WERI-Rb-1 (cell line): ENCODE results near the gene TGM1.
"Not testable (repeated sequence)": the region's sequence is repeated elsewhere in the genome, so short reads cannot be mapped to it uniquely, and the experiment has no call there.

ENCODE experiments used
- DNase-seq: peaks from one replicate; pipeline ENCODE4 v3.0.0-alpha.2; 2020
- H3K27ac ChIP-seq: fragments of 250-450 bp; sonication (Bioruptor Pico); 2 replicates; pipeline ENCODE4 v1.5.1; 2020; ENCODE audit warnings: mild to moderate bottlenecking, moderate library complexity
- H3K27me3 ChIP-seq: fragments of 250-450 bp; sonication (Bioruptor Pico); 2 replicates; pipeline ENCODE4 v1.5.1; 2021; ENCODE audit warnings: mild to moderate bottlenecking, low read depth, moderate library complexity; ENCODE audit not compliant: insufficient read depth, severe bottlenecking
- H3K36me3 ChIP-seq: fragments of 250-450 bp; sonication (Bioruptor Pico); 2 replicates; pipeline ENCODE4 v1.5.1; 2020; ENCODE audit warnings: mild to moderate bottlenecking, moderate library complexity
- H3K4me3 ChIP-seq: 2 replicates; pipeline ENCODE4 v1.5.1; 2011; ENCODE audit warnings: low read depth, mild to moderate bottlenecking, control low read depth, low read length
- H3K9me3 ChIP-seq: fragments of 250-450 bp; sonication (Bioruptor Pico); 2 replicates; pipeline ENCODE4 v1.5.1; 2021; ENCODE audit warnings: mild to moderate bottlenecking, moderate library complexity; ENCODE audit not compliant: severe bottlenecking
- TF ChIP-seq, protein P1 (sequence below): IDR thresholded peaks from 2 replicates; pipeline ENCODE4 v1.5.1; 2011; ENCODE audit warnings: low read depth, mild to moderate bottlenecking, control low read depth, inconsistent platforms, low read length

TGM1 gene

DNA sequence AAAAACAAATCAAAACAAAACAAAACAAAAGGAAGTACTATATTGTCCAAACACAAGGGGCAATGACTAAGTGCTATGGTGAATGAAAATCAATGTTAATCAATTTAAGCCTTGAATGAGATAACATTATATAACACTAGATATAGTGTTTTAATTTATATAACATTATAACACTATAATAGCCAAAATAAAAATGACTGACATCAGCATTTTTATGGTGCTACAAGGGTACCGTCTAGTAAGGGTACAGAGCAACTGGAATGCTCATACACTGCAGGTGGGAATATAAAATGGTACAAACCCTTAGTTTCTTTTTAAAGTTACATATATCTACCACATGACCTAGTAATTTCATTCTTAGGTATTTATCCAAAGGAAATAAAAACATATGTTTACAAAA, 36.5 kb downstream of the TGM1 start:
- H3K36me3 ChIP-seq: peaks cover 7% of the 10 kb centered on the region
- H3K27ac ChIP-seq: no peak overlapping the region
- no peak for DNase-seq
- no peaks in the 10 kb centered on the region for H3K9me3 ChIP-seq
- no peaks in the 10 kb centered on the region for H3K27me3 ChIP-seq
- no peak overlapping the region for H3K4me3 ChIP-seq
- TF ChIP-seq, protein P1, sequence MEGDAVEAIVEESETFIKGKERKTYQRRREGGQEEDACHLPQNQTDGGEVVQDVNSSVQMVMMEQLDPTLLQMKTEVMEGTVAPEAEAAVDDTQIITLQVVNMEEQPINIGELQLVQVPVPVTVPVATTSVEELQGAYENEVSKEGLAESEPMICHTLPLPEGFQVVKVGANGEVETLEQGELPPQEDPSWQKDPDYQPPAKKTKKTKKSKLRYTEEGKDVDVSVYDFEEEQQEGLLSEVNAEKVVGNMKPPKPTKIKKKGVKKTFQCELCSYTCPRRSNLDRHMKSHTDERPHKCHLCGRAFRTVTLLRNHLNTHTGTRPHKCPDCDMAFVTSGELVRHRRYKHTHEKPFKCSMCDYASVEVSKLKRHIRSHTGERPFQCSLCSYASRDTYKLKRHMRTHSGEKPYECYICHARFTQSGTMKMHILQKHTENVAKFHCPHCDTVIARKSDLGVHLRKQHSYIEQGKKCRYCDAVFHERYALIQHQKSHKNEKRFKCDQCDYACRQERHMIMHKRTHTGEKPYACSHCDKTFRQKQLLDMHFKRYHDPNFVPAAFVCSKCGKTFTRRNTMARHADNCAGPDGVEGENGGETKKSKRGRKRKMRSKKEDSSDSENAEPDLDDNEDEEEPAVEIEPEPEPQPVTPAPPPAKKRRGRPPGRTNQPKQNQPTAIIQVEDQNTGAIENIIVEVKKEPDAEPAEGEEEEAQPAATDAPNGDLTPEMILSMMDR: no peak

DNA sequence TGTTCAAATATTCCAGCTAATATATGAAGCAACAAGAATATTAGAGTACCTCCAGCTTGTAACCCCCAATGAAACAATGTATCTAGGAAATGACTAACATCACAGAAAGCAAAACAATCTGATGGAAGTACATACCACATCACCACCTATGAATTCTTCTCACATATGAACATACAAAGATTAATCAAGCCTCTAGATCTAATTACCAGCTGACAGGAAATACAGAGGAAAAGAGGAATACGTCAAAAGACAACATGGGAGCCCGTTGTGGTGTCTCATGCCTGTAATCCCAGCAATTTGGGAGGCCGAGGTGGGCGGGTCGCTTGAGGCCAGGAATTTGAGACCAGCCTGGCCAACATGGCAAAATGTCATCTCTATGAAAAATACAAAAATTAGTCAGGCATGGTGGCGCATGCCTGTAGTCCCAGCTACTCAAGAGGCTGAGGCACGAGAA, 38.3 kb downstream of the TGM1 start:
- Histone ChIP-seq H3K27ac (no peak overlapping the region), H3K27me3 (no peaks in the 10 kb centered on the region), H3K9me3 (no peaks in the 10 kb centered on the region), H3K4me3 (no peak overlapping the region), H3K36me3 (peaks cover 7% of the 10 kb centered on the region)
- no peak for DNase-seq
- TF ChIP-seq, protein P1: no peak

DNA sequence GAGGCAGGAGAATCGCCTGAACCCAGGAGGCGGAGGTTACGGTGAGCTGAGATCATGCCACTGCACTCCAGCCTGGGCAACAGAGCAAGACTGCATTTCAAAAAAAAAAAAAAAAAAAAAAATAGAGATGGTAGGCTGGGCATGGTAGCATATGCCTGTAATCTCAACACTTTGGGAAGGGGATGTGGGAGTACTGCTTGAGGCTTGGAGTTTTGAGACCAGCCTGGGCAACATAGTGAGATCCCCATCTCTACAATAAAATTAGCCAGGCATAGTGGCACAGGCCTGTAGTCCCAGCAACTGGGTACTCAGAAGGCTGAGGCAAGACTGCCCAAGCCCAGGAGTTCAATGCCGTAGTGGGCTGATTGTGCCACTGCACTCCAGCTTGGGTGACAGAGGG, 40.0 kb downstream of the TGM1 start:
- not testable (repeated sequence) for H3K9me3 ChIP-seq, H3K36me3 ChIP-seq, H3K27ac ChIP-seq, DNase-seq, H3K4me3 ChIP-seq, H3K27me3 ChIP-seq

DNA sequence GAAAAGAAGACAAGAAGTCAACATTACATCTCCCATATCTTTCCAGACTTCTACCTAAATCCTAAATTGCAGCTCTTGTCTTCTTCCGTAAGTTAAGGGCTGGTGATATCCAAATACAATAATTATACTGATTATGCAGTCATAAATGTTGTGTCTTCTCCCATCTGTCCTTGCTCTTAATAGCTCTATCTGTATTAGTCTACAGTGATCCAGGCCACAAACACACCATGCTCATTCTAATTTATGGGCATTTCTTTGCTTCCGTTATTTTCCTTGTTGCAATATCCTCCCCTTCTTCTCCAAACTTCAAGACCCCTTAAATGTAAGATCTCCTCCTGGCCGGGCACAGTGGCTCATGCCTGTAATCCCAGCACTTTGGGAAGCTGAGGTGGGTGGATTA, 43.5 kb downstream of the TGM1 start:
- no peak for DNase-seq
- TF ChIP-seq, protein P1: no peak

DNA sequence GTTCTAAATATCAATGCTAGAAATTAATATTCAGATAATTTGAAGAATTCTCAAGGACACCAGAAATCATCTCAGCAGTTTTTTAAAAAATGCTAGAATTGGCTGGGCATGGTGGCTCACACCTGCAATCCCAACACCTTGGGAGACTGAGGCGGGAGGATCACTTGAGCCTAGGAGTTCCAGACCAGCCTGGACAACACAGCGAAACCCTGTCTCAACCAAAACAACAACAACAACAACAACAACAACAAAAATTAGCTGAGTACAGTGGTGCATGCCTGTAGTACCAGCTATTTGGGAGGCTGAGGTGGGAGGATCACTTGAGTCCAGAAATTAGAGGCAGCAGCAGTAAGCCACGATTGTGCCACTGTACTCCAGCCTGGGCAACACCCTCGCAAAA, 43.9 kb downstream of the TGM1 start:
- H3K9me3 ChIP-seq: no peaks in the 10 kb centered on the region
- DNase-seq: no peak
- H3K27me3 ChIP-seq: no peaks in the 10 kb centered on the region
- H3K27ac ChIP-seq: no peak overlapping the region
- H3K4me3 ChIP-seq: no peak overlapping the region
- TF ChIP-seq, protein P1: no peak
- H3K36me3 ChIP-seq: no peaks in the 10 kb centered on the region; the same call in 1 of the 2 replicates

More for the DNA sequence above, 43.5 kb downstream of the TGM1 start:
- Histone ChIP-seq H3K27me3 (no peaks in the 10 kb centered on the region), H3K27ac (no peak overlapping the region), H3K4me3 (no peak overlapping the region), H3K36me3 (no peaks in the 10 kb centered on the region; the same call in none of the 2 replicates), H3K9me3 (no peaks in the 10 kb centered on the region)

DNA sequence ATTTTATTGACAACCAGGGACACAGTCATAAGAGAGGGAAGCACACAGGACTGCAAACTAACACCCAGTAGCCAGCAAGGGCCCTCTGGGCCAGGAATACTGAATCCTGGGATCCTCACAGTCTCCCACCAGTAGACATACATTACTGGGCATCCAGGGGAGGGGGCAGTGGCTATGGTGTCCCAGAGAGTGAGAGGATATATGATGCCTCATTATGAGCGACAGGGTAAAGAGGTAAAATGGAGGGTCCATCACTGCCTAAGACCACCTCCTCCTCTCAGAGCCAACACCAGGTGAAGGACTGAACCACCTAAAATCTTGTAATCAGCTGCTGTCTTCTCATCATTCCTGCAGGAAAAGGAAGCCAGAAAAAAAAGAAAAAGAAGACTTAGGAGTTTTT, 46.1 kb downstream of the TGM1 start:
- DNase-seq, H3K4me3 ChIP-seq, H3K27me3 ChIP-seq, H3K9me3 ChIP-seq, H3K36me3 ChIP-seq, H3K27ac ChIP-seq: not testable (repeated sequence)

DNA sequence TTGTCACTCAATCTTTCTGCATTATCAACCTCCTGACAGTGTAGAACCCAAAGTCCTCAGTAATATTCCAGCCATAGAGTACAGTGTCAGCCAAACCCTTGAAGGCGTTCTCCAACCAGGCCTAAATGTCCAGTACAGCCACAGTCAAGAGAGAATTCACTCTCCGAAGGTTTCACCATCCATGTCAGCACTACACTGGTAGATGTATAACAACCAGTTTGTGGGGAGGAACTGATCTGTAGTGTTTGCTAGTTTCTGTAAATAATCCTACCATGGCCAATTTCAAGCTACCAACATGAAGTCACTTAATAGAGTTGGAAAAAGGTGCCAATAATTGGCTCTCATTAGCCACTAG, 46.7 kb downstream of the TGM1 start:
- DNase-seq: no peak
- Histone ChIP-seq H3K27me3 (no peaks in the 10 kb centered on the region), H3K36me3 (no peaks in the 10 kb centered on the region; the same call in 1 of the 2 replicates), H3K27ac (no peak overlapping the region), H3K9me3 (no peaks in the 10 kb centered on the region), H3K4me3 (no peak overlapping the region)
- TF ChIP-seq, protein P1: no peak
